Measurements from ENCODE around the gene USP2. TPM values are rescaled to one million over a fixed set of nuclear protein-coding genes. Genes with fewer than 3 reads are reported as not detected.

Gene USP2
- total and polyA plus RNA-seq, 2 of the 8 experiments (the other 6 are each of a cell fraction or from before 2014, with no cell fraction given) = 2.2 to 6.9 TPM

- no peak overlapping the region for H3K4ac ChIP-seq (replicated peaks; ENCODE audit: insufficient read length, low read depth, low read length)
- peaks cover 17% of the 10 kb centered on the region for H3K79me1 ChIP-seq (ENCODE audit: low read depth, low read length)
- H3K79me2 ChIP-seq (ENCODE audit: control insufficient read depth in 1 of 2, insufficient read depth in 2 of 2, low read length in 2 of 2) = peaks cover 0 to 34% of the 10 kb centered on the region in 2 experiments; a peak in 2 of 4 replicates
- H3K9me3 ChIP-seq (ENCODE audit: insufficient read depth in 2 of 2, low read depth in 1 of 2, low read length in 1 of 2) = no peaks in the 10 kb centered on the region
- no peak overlapping the region for H3K4me2 ChIP-seq (ENCODE audit: insufficient read depth in 1 of 2, low read depth in 2 of 2, low read length in 2 of 2)
- peaks cover 5 to 11% (median 6%) of the 10 kb centered on the region in 4 experiments for H3K36me3 ChIP-seq (ENCODE audit: control insufficient read depth in 2 of 4, insufficient read depth in 4 of 4, low read length in 3 of 4)
- no peaks in the 10 kb centered on the region; a peak in 1 of 7 replicates for H3K27me3 ChIP-seq (replicated peaks in 1 of 4; ENCODE audit: control insufficient read depth in 3 of 4, extremely low read depth in 1 of 4, insufficient read depth in 3 of 4, low read length in 3 of 4)
- no peak overlapping the region for H2BK120ac ChIP-seq (replicated peaks; ENCODE audit: low read depth, low read length)
- H3K4me1 ChIP-seq (replicated peaks in 1 of 4; ENCODE audit: control insufficient read depth in 3 of 4, insufficient read depth in 4 of 4, low read length in 3 of 4) = peaks cover 14 to 33% (median 22%) of the 10 kb centered on the region in 4 experiments
- no peak overlapping the region for H3K14ac ChIP-seq (ENCODE audit: insufficient read length)
- no peak overlapping the region for H3K27ac ChIP-seq (ENCODE audit: low read depth, low read length)
- DNase-seq (ENCODE audit: low read depth in 1 of 2, low spot score in 2 of 2) = no peak
- H3K23ac ChIP-seq (ENCODE audit: insufficient read length) = no peak overlapping the region
- no peak for FAIRE-seq
- peak overlapping the region; percentile 20 for H4K91ac ChIP-seq (replicated peaks; ENCODE audit: insufficient read length, low read length)
- H3K18ac ChIP-seq (ENCODE audit: extremely low read depth, low read length) = no peak overlapping the region; the same call in 1 of the 2 replicates
- H2BK20ac ChIP-seq (ENCODE audit: low read length) = peak overlapping the region; percentile 75; the same call in 1 of the 2 replicates
- no peak for TF ChIP-seq SP4 (IDR thresholded peaks at IDR 0.05; ENCODE audit: low read length)
- TF ChIP-seq CREB1 (IDR thresholded peaks at IDR 0.05) = no peak
- no peak for TF ChIP-seq NRF1 (IDR thresholded peaks at IDR 0.05; ENCODE audit: low read depth, low read length)
- no peak for TF ChIP-seq ATF2 (IDR thresholded peaks at IDR 0.05; ENCODE audit: low read length)
- no peak for TF ChIP-seq CHD1 (IDR thresholded peaks at IDR 0.05; ENCODE audit: low read depth, low read length)
- no peak for TF ChIP-seq BCL11A (IDR thresholded peaks at IDR 0.05; ENCODE audit: low read depth in 2 of 2, low read length in 2 of 2)
- TF ChIP-seq TAF7 (optimal IDR thresholded peaks at IDR 0.05; ENCODE audit: borderline replicate concordance, low read depth, low read length) = no peak
- no peak for TF ChIP-seq ZNF274 (IDR thresholded peaks at IDR 0.05; ENCODE audit: borderline replicate concordance, extremely low read depth, low read length)
- no peak for TF ChIP-seq CBX5 (IDR thresholded peaks at IDR 0.05; ENCODE audit: low read depth, low read length)
- TF ChIP-seq RBBP5 (IDR thresholded peaks at IDR 0.05; ENCODE audit: borderline replicate concordance, low read depth, low read length) = no peak
- TF ChIP-seq SIX5 (IDR thresholded peaks at IDR 0.05; ENCODE audit: low read depth, low read length) = no peak
- TF ChIP-seq POLR2AphosphoS5 (IDR thresholded peaks at IDR 0.05; ENCODE audit: low read depth, low read length) = no peak
- POLR2A ChIA-PET (ENCODE audit: partially characterized antibody) = interaction anchor here (1.1 to 7.0 kb wide), 3 partner anchors 8 to 50 kb away, joined by 4 to 50 read pairs (median 4); no protein-coding TSS in a partner anchor
- CTCF ChIA-PET (ENCODE audit: partially characterized antibody) = interaction anchor here (1.2 to 2.6 kb wide), 4 partner anchors 43 to 68 kb away, joined by 3 to 13 read pairs (median 10); partner anchors contain the start of gene USP2
- peaks cover 4 to 9% of the 10 kb centered on the region in 2 experiments for H4K20me1 ChIP-seq (replicated peaks in 1 of 2; ENCODE audit: control insufficient read depth in 1 of 2, insufficient read depth in 2 of 2, low read length in 2 of 2)
- H4K5ac ChIP-seq (ENCODE audit: insufficient read length, low read depth, low read length) = no peak overlapping the region
- H2BK15ac ChIP-seq (ENCODE audit: low read length) = peak overlapping the region; percentile 88; the same call in 1 of the 2 replicates
- H2BK12ac ChIP-seq (ENCODE audit: low read depth, low read length) = peak overlapping the region; percentile 82; the same call in 1 of the 2 replicates
- no peak overlapping the region for H4K8ac ChIP-seq (ENCODE audit: extremely low read depth, insufficient read depth, low read length)
- peak overlapping the region; percentile 47; the same call in 1 of the 2 replicates for H2BK5ac ChIP-seq (ENCODE audit: low read depth, low read length)
- WGBS, 2 experiments (ENCODE audit: extremely low coverage in 1 of 2, insufficient coverage in 1 of 2, insufficient read length in 1 of 2, insufficient replicate concordance in 2 of 2, low coverage in 1 of 2, low lambda C conversion rate in 2 of 2, missing lambda C conversion rate in 1 of 2) = 82% methylated on average over 2 of the region's 2 CpGs; no CpG with 5 or more reads in 1 of the 2 experiments
- no peak overlapping the region for H3K9ac ChIP-seq (replicated peaks in 1 of 4; ENCODE audit: extremely low read depth in 1 of 4, low read depth in 3 of 4, low read length in 3 of 4)
- H2AFZ ChIP-seq (ENCODE audit: low read length) = no peak overlapping the region
- peak overlapping the region; percentile 41; the same call in 1 of the 2 replicates for H2AK5ac ChIP-seq (ENCODE audit: low read depth, low read length)
- peaks cover 12% of the 10 kb centered on the region for H3K23me2 ChIP-seq (ENCODE audit: low read depth, low read length)
- H3K56ac ChIP-seq (replicated peaks; ENCODE audit: insufficient read length, low read depth, low read length) = no peak overlapping the region
- no peak overlapping the region for H3K4me3 ChIP-seq (ENCODE audit: extremely low read depth in 1 of 4, insufficient read depth in 2 of 4, low read depth in 3 of 4, low read length in 4 of 4)
Measured at GRCh38 chr11:119424775-119425174, 43.3 kb upstream of the USP2 start.
